RWPE2 (cell line): ENCODE results near the gene MMP24OS.
A peak's percentile ranks its signal among the peaks of the same experiment; 100 is the strongest.

Experiments
- ATAC-seq: fragments of 200-7000 bp; cut with Tn5 transposase; 3 replicates; pipeline ENCODE4 v1.9.1; 2021; ENCODE audit warnings: low read depth
- DNase-seq: peaks from one replicate; pipeline ENCODE4 v3.0.0-alpha.2; 2020; ENCODE audit warnings: low spot score
- H3K27ac ChIP-seq: fragments of 450-650 bp; 2 replicates; pipeline ENCODE4 v1.5.1; 2017; ENCODE audit warnings: mild to moderate bottlenecking; ENCODE audit not compliant: poor library complexity, severe bottlenecking
- H3K27me3 ChIP-seq: fragments of 250-450 bp; sonication (Bioruptor Pico); 2 replicates; pipeline ENCODE4 v1.5.1; 2021; ENCODE audit warnings: mild to moderate bottlenecking, moderate library complexity; ENCODE audit not compliant: insufficient read depth, poor library complexity, severe bottlenecking
- H3K36me3 ChIP-seq: fragments of 250-450 bp; sonication (Bioruptor Pico); 2 replicates; pipeline ENCODE4 v1.5.1; 2020; ENCODE audit warnings: low read depth, mild to moderate bottlenecking, moderate library complexity
- H3K4me1 ChIP-seq: fragments of 250-450 bp; sonication (Bioruptor Pico); 2 replicates; pipeline ENCODE4 v1.5.1; 2021; ENCODE audit warnings: mild to moderate bottlenecking, moderate library complexity; ENCODE audit not compliant: insufficient read depth, poor library complexity, severe bottlenecking
- H3K4me3 ChIP-seq: fragments of 250-450 bp; sonication (Bioruptor Pico); 2 replicates; pipeline ENCODE4 v1.5.1; 2021; ENCODE audit warnings: mild to moderate bottlenecking, moderate library complexity; ENCODE audit not compliant: severe bottlenecking
- H3K9me3 ChIP-seq: fragments of 250-450 bp; sonication (Bioruptor Pico); 2 replicates; pipeline ENCODE4 v1.5.1; 2021; ENCODE audit warnings: mild to moderate bottlenecking, moderate library complexity; ENCODE audit not compliant: severe bottlenecking
- TF ChIP-seq, protein P1 (sequence below): fragments of 450-650 bp; IDR thresholded peaks from one replicate; pipeline ENCODE4 v1.5.1; 2017; ENCODE audit warnings: mild to moderate bottlenecking, moderate library complexity; ENCODE audit not compliant: poor library complexity, severe bottlenecking

The MMP24OS gene

GRCh38 chr20:35237486-35237885, 40.4 kb downstream of the MMP24OS start:
- Histone ChIP-seq H3K36me3 (no peaks in the 10 kb centered on the region), H3K27me3 (no peaks in the 10 kb centered on the region), H3K4me3 (no peak overlapping the region), H3K27ac (no peak overlapping the region), H3K4me1 (no peaks in the 10 kb centered on the region), H3K9me3 (no peaks in the 10 kb centered on the region)
- DNase-seq (no peak), ATAC-seq (peak; percentile 46; the same call in 2 of the 3 replicates)
- TF ChIP-seq, protein P1, sequence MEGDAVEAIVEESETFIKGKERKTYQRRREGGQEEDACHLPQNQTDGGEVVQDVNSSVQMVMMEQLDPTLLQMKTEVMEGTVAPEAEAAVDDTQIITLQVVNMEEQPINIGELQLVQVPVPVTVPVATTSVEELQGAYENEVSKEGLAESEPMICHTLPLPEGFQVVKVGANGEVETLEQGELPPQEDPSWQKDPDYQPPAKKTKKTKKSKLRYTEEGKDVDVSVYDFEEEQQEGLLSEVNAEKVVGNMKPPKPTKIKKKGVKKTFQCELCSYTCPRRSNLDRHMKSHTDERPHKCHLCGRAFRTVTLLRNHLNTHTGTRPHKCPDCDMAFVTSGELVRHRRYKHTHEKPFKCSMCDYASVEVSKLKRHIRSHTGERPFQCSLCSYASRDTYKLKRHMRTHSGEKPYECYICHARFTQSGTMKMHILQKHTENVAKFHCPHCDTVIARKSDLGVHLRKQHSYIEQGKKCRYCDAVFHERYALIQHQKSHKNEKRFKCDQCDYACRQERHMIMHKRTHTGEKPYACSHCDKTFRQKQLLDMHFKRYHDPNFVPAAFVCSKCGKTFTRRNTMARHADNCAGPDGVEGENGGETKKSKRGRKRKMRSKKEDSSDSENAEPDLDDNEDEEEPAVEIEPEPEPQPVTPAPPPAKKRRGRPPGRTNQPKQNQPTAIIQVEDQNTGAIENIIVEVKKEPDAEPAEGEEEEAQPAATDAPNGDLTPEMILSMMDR, result no peak

DNA sequence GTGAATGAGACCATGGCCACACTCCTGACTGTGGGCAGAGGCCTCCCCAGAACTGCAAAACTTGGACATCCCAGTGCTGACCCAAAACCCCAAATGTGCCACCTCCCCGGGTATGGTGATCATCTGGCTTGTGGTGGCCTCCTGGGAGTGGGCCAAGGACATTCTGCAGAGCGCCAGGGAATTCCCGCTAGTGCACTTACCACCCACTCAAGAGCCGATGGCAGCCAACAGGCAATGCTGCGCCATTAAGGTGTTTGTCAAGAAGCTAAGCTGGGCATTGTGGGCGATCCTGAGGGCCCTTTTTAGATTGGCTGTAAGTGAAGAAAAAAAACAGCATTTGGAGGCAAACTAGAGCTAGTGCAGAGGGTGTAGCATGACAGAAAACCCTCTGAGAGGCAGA, 42.0 kb downstream of the MMP24OS start:
- no peak overlapping the region for H3K27ac ChIP-seq
- ATAC-seq (no peak), DNase-seq (peak; percentile 74)
- no peaks in the 10 kb centered on the region for H3K4me1 ChIP-seq
- H3K36me3 ChIP-seq, result no peaks in the 10 kb centered on the region
- no peaks in the 10 kb centered on the region for H3K27me3 ChIP-seq
- TF ChIP-seq, protein P1, result no peak
- no peak overlapping the region for H3K4me3 ChIP-seq
- H3K9me3 ChIP-seq, result no peaks in the 10 kb centered on the region

GRCh38 chr20:35232575-35232974, 45.3 kb downstream of the MMP24OS start:
- ATAC-seq, result peak; percentile 33
- H3K36me3 ChIP-seq, result no peaks in the 10 kb centered on the region
- no peak overlapping the region for H3K4me3 ChIP-seq
- TF ChIP-seq, protein P1, result no peak
- no peak for DNase-seq
- peaks cover 7% of the 10 kb centered on the region for H3K27me3 ChIP-seq
- H3K4me1 ChIP-seq, result no peaks in the 10 kb centered on the region
- H3K27ac ChIP-seq, result no peak overlapping the region
- no peaks in the 10 kb centered on the region for H3K9me3 ChIP-seq

GRCh38 chr20:35226884-35227681, 50.8 kb downstream of the MMP24OS start:
- peak overlapping the region; percentile 22 for H3K4me3 ChIP-seq
- no peaks in the 10 kb centered on the region for H3K36me3 ChIP-seq
- no peaks in the 10 kb centered on the region for H3K9me3 ChIP-seq
- ATAC-seq (peak; percentile 72), DNase-seq (peak; percentile 82)
- H3K27me3 ChIP-seq, result peaks cover 31% of the 10 kb centered on the region
- TF ChIP-seq, protein P1, result no peak
- no peak overlapping the region for H3K27ac ChIP-seq
- no peaks in the 10 kb centered on the region for H3K4me1 ChIP-seq
